Right lobe of liver (tissue), 6 donors: ENCODE data around the gene CHST8. TPM values are rescaled to one million over a fixed set of nuclear protein-coding genes. Genes with fewer than 3 reads are reported as not detected.

ENCODE experiments used
- ATAC-seq, 4 donors: fragments of 200-7000 bp; cut with Tn5 transposase; one replicate each; pipeline ENCODE4 v1.9.1; 2020; ENCODE audit warnings: mild to moderate bottlenecking in 4 of 4, moderate library complexity in 4 of 4
- DNase-seq, 3 donors: peaks; one replicate each; pipeline ENCODE4 v3.0.0-alpha.2; 2020
- H3K27ac ChIP-seq, 3 donors: fragments of 200-600 bp; one replicate each; pipeline ENCODE4 v1.8.0; 2022
- H3K27me3 ChIP-seq, 2 donors: fragments of 200-600 bp; one replicate each; pipeline ENCODE4 v1.8.0; 2022
- H3K36me3 ChIP-seq, 4 donors: fragments of 200-600 bp; sonication (generic) in 1 of 4; one replicate each; pipeline versions ENCODE4 v1.5.1 to v1.8.0; 2017 to 2022; ENCODE audit warnings: control low read depth in 1 of 4
- H3K4me1 ChIP-seq, 4 donors: fragments of 200-600 bp; sonication (generic) in 1 of 4; one replicate each; pipeline versions ENCODE4 v1.5.1 to v1.8.0; 2017 to 2022; ENCODE audit warnings: control low read depth in 1 of 4
- H3K4me3 ChIP-seq, 3 donors: fragments of 200-600 bp; one replicate each; pipeline ENCODE4 v1.8.0; 2022
- H3K9me3 ChIP-seq, 4 donors: fragments of 200-600 bp; sonication (generic) in 1 of 4; one replicate each; pipeline versions ENCODE4 v1.5.1 to v1.8.0; 2017 to 2022; ENCODE audit warnings: control low read depth in 1 of 4
- CTCF ChIP-seq, 4 donors: fragments of 200-600 bp in 3 of 4; fragments of 450-650 bp in 1 of 4; IDR thresholded peaks; one replicate each; pipeline versions ENCODE4 v1.5.1 to v1.8.0; 2016 to 2022; ENCODE audit warnings: antibody characterized with exemption in 4 of 4, mild to moderate bottlenecking in 2 of 4
- POLR2A ChIP-seq: fragments of 450-650 bp; IDR thresholded peaks from one replicate; pipeline ENCODE4 v1.6.1; 2017; ENCODE audit warnings: antibody characterized with exemption, mild to moderate bottlenecking
- WGBS: methylation state at CpG from one replicate; pipeline ENCODE4 v1.1.6; 2018; ENCODE audit warnings: low coverage, low lambda C conversion rate; ENCODE audit not compliant: insufficient coverage; ENCODE audit errors: missing lambda C conversion rate; 5-methylcytosine and 5-hydroxymethylcytosine counted together
- intact Hi-C, 2 donors: fragments of 100-400 bp; cut with DNase I; formaldehyde crosslinking; loops; one replicate each; pipeline versions ENCODE4 v1.11.2 to v1.14.1; 2022
- total RNA-seq, 6 experiments: library from RNA; depleted of rRNA in 2 of 6; stranded (reverse); fragments of >200 nt in 2 of 6; fragmentation: NEBNext Ultra II Directional in 3 of 6; extraction: Animal tissue kit (Norgen Biotek cat#: 25700) in 3 of 6; gene quantifications; one replicate each; pipeline versions ENCODE4 v1.1.0 to v1.2.4, GENCODE V29; 2016 to 2023
- donor health status: DM: no; HTN: yes; CAD: no.
- donor health status: DM: no; HTN: no; CAD: no.
- donor health status: DM: no; HTN: no; CAD: no.
- donor health status: DM: no; HTN: yes; CAD: no.
- donor health status: DM: no; HTN: yes; CAD: no.

The CHST8 gene
- total RNA-seq, 6 experiments from 2014 or later = 0.12 to 0.19 TPM; not detected in 4

DNA sequence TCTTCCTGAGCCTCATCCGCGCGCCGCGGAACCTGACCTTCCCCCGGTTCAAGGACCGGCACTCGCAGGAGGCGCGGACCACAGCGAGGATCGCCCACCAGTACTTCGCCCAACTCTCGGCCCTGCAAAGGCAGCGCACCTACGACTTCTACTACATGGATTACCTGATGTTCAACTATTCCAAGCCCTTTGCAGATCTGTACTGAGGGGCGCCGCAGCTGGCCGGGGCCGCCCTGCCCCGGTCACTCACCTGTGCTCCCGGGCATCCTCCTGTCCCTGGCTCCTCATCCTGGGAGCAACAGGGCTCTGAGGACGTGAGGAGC, 151.1 kb downstream of the CHST8 start:
- ATAC-seq (no peak), DNase-seq (no peak)
- no peak for TF ChIP-seq POLR2A
- TF ChIP-seq CTCF (IDR thresholded peaks at IDR 0.05) = no peak
- no peaks in the 10 kb centered on the region for H3K4me1 ChIP-seq
- intact Hi-C loops = loop anchor here (5.0 to 10.0 kb wide), 4 partner anchors 232 to 536 kb away; no protein-coding TSS in a partner anchor
- no peak overlapping the region for H3K4me3 ChIP-seq
- no CpG with 5 or more reads among the region's 23 CpGs for WGBS
- no peaks in the 10 kb centered on the region for H3K9me3 ChIP-seq
- H3K36me3 ChIP-seq = no peaks in the 10 kb centered on the region
- no peaks in the 10 kb centered on the region for H3K27me3 ChIP-seq
- H3K27ac ChIP-seq = no peak overlapping the region

GRCh38 chr19:33773704-33774624, 152.2 kb downstream of the CHST8 start:
- no peak overlapping the region for H3K4me3 ChIP-seq
- H3K9me3 ChIP-seq = no peaks in the 10 kb centered on the region
- no peak overlapping the region for H3K27ac ChIP-seq
- H3K36me3 ChIP-seq = no peaks in the 10 kb centered on the region
- no peaks in the 10 kb centered on the region for H3K4me1 ChIP-seq
- WGBS = no CpG with 5 or more reads among the region's 6 CpGs
- ATAC-seq (no peak), DNase-seq (no peak)
- intact Hi-C loops = loop anchor here (5.0 to 10.0 kb wide), 4 partner anchors 231 to 537 kb away; no protein-coding TSS in a partner anchor
- H3K27me3 ChIP-seq = no peaks in the 10 kb centered on the region
- no peak for TF ChIP-seq CTCF (IDR thresholded peaks at IDR 0.05)
- TF ChIP-seq POLR2A = no peak

DNA sequence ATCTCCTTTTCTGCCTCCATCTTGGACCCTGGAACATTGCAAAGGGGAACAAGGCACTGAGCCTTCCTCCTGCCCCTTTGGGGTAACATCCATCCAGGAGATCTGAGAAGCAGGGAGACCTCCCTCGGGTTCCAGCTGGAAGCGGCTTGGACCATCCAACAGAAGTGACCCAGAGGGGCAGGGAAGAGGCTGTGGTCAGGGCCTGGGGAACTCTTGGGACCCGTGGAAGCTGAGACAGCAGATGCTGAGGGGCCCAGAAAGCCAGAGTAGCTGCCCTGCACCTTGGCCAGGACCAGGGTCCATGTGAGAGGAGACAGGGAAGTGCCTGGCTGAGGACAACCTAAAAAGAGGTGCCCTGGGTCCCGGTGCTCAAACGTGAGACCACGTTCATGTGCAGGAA, 153.0 kb downstream of the CHST8 start:
- H3K27ac ChIP-seq = no peak overlapping the region
- no peaks in the 10 kb centered on the region for H3K9me3 ChIP-seq
- TF ChIP-seq CTCF (IDR thresholded peaks at IDR 0.05) (no peak), POLR2A (no peak)
- WGBS = 52% methylated on average over 4 of the region's 6 CpGs
- no peaks in the 10 kb centered on the region for H3K36me3 ChIP-seq
- DNase-seq = no peak
- H3K4me3 ChIP-seq = no peak overlapping the region
- ATAC-seq = no peak
- H3K4me1 ChIP-seq = no peaks in the 10 kb centered on the region
- intact Hi-C loops = loop anchor here (5.0 to 10.0 kb wide), 5 partner anchors 230 to 537 kb away; no protein-coding TSS in a partner anchor
- no peaks in the 10 kb centered on the region for H3K27me3 ChIP-seq

- ATAC-seq = no peak
- WGBS = 74% methylated on average over 2 of the region's 9 CpGs
- Histone ChIP-seq H3K9me3 (no peaks in the 10 kb centered on the region), H3K4me3 (no peak overlapping the region), H3K4me1 (no peaks in the 10 kb centered on the region), H3K27ac (no peak overlapping the region), H3K27me3 (no peaks in the 10 kb centered on the region), H3K36me3 (no peaks in the 10 kb centered on the region)
- intact Hi-C loops = loop anchor here (5.0 to 10.0 kb wide), 3 partner anchors 229 to 321 kb away; no protein-coding TSS in a partner anchor
- TF ChIP-seq CTCF (IDR thresholded peaks at IDR 0.05) = no peak
- no peak for TF ChIP-seq POLR2A
- no peak for DNase-seq
Measured at GRCh38 chr19:33775731-33776487, 154.2 kb downstream of the CHST8 start.
